ENCODE results near the gene PLN. TPM values are rescaled to one million over a fixed set of nuclear protein-coding genes. Genes with fewer than 3 reads are reported as not detected.

The PLN gene
- total RNA-seq, 4 donors from 2014 or later, result 32.6 to 52.0 (median 47.1) TPM

DNA sequence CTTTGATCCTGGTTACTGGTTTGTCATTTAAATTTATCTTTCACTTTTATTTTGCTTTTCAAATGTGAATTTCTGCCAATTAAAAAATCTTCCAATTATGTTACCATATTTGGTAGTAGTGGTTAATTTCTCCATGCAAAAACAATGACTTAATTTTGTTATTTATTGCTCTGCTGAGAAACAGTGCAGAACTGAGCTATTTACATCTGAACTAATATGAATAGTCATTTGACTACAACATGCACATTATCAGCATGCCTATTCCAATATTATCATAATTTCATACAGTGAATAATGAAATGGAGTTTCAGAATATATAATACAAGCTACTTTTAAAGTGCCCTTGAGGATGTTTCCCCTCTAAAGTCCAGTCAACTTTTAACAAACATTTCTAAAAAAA lies 517 bp downstream of the PLN start:
- Histone ChIP-seq H3K27me3 (no peaks in the 10 kb centered on the region), H3K4me1 (peaks cover 0 to 16% (median 0%) of the 10 kb centered on the region in 4 donors), H3K27ac (peak overlapping the region; percentile 58 to 72 (median 66)), H3K4me3 (peak overlapping the region; percentile 1 to 31 (median 18)), H3K36me3 (no peaks in the 10 kb centered on the region), H3K9me3 (no peaks in the 10 kb centered on the region)
- no peak for DNase-seq
- TF ChIP-seq POLR2A (IDR thresholded peaks at IDR 0.05) (no peak), EP300 (IDR thresholded peaks at IDR 0.05; ENCODE audit: low read depth) (no peak), POLR2AphosphoS5 (IDR thresholded peaks at IDR 0.05) (no peak)
- TF ChIP-seq, protein P1, sequence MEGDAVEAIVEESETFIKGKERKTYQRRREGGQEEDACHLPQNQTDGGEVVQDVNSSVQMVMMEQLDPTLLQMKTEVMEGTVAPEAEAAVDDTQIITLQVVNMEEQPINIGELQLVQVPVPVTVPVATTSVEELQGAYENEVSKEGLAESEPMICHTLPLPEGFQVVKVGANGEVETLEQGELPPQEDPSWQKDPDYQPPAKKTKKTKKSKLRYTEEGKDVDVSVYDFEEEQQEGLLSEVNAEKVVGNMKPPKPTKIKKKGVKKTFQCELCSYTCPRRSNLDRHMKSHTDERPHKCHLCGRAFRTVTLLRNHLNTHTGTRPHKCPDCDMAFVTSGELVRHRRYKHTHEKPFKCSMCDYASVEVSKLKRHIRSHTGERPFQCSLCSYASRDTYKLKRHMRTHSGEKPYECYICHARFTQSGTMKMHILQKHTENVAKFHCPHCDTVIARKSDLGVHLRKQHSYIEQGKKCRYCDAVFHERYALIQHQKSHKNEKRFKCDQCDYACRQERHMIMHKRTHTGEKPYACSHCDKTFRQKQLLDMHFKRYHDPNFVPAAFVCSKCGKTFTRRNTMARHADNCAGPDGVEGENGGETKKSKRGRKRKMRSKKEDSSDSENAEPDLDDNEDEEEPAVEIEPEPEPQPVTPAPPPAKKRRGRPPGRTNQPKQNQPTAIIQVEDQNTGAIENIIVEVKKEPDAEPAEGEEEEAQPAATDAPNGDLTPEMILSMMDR (IDR thresholded peaks at IDR 0.05), result no peak
- in situ Hi-C loops (cut with MboI; ENCODE audit: low pct_ligation_motif_present in 1 of 4, low pct_unique_long_range_greater_than_20kb in 1 of 4, low sequenced_read_pairs in 3 of 4), result no loop called here
- intact Hi-C loops (cut with DNase I; ENCODE audit: low total_unique reads), result no loop called here

DNA sequence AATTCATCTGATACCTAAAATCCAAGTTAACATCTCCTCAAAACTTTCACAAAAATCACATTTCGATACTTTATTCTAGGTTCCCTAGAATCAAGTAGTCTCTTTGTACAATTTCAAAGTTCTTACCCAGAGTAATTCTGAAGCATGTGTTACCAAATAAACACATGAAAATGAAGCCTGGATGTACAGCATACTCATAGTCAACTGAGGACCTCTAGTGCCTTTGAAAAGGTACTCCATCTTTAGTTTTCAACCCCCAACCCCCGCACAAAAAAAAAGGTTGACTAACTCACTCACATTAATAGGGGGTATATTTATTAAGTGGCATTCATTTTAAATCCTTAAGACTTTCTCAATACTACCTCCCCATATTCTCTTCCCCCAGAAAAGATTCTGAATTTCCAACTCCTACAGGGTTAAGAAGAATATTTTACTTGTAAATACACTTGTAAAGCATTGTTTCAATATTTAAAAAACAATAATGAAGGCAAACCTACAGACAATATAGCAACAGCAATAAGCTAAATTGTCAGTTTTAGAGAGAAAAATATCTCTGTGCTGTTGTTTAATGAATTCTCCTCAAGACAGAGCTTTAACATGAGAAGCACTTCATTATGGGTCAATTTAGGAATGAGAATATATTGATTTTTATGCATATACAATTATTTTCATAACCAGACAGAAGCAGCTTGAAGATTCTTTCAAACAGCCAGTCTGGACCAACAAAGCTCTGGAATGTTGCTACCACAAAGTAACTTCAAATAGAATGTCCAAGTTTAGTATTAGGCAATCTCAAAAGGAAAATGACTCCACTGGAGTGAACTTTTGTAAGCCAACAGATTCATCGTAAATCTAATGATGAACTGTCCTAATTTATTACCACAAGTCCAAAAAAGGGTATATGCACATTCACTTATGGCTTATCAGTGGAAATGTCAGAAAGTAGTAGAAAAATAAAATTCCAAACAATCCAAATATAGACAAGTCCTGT lies 3.3 kb downstream of the PLN start:
- Histone ChIP-seq H3K27me3 (no peaks in the 10 kb centered on the region), H3K36me3 (no peaks in the 10 kb centered on the region), H3K4me1 (peaks cover 0 to 13% (median 0%) of the 10 kb centered on the region in 4 donors), H3K9me3 (no peaks in the 10 kb centered on the region), H3K27ac (peak overlapping the region; percentile 11 to 72 (median 36)), H3K4me3 (peak overlapping the region in 2 of 4 donors; percentile 23 to 31)
- WGBS, 2 donors (ENCODE audit: low coverage in 1 of 2), result 28 to 31% methylated on average over 3 of the region's 3 CpGs
- DNase-seq, result no peak
- TF ChIP-seq, protein P1 (IDR thresholded peaks at IDR 0.05), result peak; percentile 34 to 50 (median 46)
- TF ChIP-seq EP300 (IDR thresholded peaks at IDR 0.05; ENCODE audit: low read depth) (no peak), POLR2AphosphoS5 (IDR thresholded peaks at IDR 0.05) (peak in 1 of 3 donors; percentile 11)
- in situ Hi-C loops (cut with MboI; ENCODE audit: low pct_ligation_motif_present in 1 of 4, low pct_unique_long_range_greater_than_20kb in 1 of 4, low sequenced_read_pairs in 3 of 4), result loop anchor here in 2 of 4 donors (25.0 kb wide), 2 partner anchors 236 to 564 kb away; no protein-coding TSS in a partner anchor
- intact Hi-C loops (cut with DNase I; ENCODE audit: low total_unique reads), result no loop called here

DNA sequence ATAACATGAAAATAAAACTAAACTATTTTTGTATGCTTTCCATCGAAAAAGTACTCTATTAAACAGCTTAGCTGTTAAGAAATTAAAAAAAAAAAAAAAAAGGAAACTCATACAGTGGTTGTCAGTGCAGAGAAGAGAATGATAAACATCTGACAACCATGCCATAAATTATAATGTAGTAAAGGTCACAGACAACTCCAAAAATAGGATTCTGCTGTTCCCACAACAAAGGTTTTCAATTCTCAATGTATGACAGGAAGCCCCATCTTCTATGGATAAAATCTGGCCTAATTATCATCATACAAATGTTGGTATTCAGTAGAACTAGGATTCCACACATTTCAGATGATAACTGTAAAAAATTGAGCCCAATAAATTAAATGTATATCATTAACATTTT lies 5.0 kb downstream of the PLN start:
- intact Hi-C loops (cut with DNase I; ENCODE audit: low total_unique reads), result no loop called here
- WGBS, 2 donors (ENCODE audit: low coverage in 1 of 2), result 44 to 45% methylated on average over 1 of the region's 1 CpG

DNA sequence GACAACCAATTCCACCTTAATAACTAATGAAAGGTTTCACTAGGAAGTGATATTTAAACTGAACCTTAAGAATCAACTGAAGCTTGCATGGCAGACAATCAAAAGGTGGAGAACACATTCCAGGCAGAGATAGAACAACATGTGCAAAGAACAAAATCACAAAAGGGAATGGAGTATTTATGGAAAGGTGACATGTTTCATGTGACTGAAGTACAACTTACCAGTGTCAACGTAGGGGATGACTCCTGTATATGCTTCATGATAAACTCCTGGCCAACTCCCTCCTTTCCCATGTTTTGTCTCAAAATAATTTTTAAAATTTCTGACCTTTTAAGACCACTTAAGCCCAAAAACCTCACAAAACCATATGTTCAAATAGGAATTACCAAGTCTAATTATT lies 6.6 kb downstream of the PLN start:
- Histone ChIP-seq H3K4me3 (no peak overlapping the region), H3K36me3 (no peaks in the 10 kb centered on the region), H3K27ac (peak overlapping the region in 2 of 4 donors; percentile 16 to 19), H3K9me3 (no peaks in the 10 kb centered on the region), H3K27me3 (no peaks in the 10 kb centered on the region), H3K4me1 (peaks cover 0 to 27% (median 0%) of the 10 kb centered on the region in 4 donors)
- TF ChIP-seq EP300 (IDR thresholded peaks at IDR 0.05; ENCODE audit: low read depth), result no peak
- TF ChIP-seq POLR2A (IDR thresholded peaks at IDR 0.05), result no peak
- TF ChIP-seq, protein P1 (IDR thresholded peaks at IDR 0.05), result no peak
- no peak for TF ChIP-seq POLR2AphosphoS5 (IDR thresholded peaks at IDR 0.05)
- 57 to 60% methylated on average over 1 of the region's 1 CpG for WGBS, 2 donors (ENCODE audit: low coverage in 1 of 2)
- in situ Hi-C loops (cut with MboI; ENCODE audit: low pct_ligation_motif_present in 1 of 4, low pct_unique_long_range_greater_than_20kb in 1 of 4, low sequenced_read_pairs in 3 of 4) (loop anchor here in 2 of 4 donors (25.0 kb wide), 2 partner anchors 233 to 567 kb away; no protein-coding TSS in a partner anchor), intact Hi-C loops (cut with DNase I; ENCODE audit: low total_unique reads) (no loop called here)
- DNase-seq, result no peak

More for the DNA sequence above, 5.0 kb downstream of the PLN start:
- Histone ChIP-seq H3K27me3 (no peaks in the 10 kb centered on the region), H3K4me1 (peaks cover 0 to 16% (median 0%) of the 10 kb centered on the region in 4 donors), H3K4me3 (no peak overlapping the region), H3K27ac (peak overlapping the region; percentile 5 to 72 (median 36)), H3K9me3 (no peaks in the 10 kb centered on the region), H3K36me3 (no peaks in the 10 kb centered on the region)
- in situ Hi-C loops (cut with MboI; ENCODE audit: low pct_ligation_motif_present in 1 of 4, low pct_unique_long_range_greater_than_20kb in 1 of 4, low sequenced_read_pairs in 3 of 4), result loop anchor here in 2 of 4 donors (25.0 kb wide), 2 partner anchors 234 to 566 kb away; no protein-coding TSS in a partner anchor
- no peak for DNase-seq
- no peak for TF ChIP-seq POLR2AphosphoS5 (IDR thresholded peaks at IDR 0.05)
